Omental fat pad (tissue), 4 donors: ENCODE results near the gene ACAP2. TPM values are rescaled to one million over a fixed set of nuclear protein-coding genes. Genes with fewer than 3 reads are reported as not detected.
"Not testable (repeated sequence)": the region's sequence is repeated elsewhere in the genome, so short reads cannot be mapped to it uniquely, and the experiment has no call there.

Experiments used
- ATAC-seq: fragments of 150-250 bp; one replicate; pipeline ENCODE4 v1.9.1; 2016; ENCODE audit warnings: mild to moderate bottlenecking, moderate library complexity; ENCODE audit not compliant: low FRiP score
- DNase-seq: peaks from one replicate; pipeline ENCODE4 v3.0.0-alpha.2; 2019; ENCODE audit warnings: low spot score
- total RNA-seq, 4 donors: library from RNA; depleted of rRNA; stranded (reverse); fragments of >200 nt; gene quantifications; one replicate each; pipeline ENCODE4 v1.1.0, GENCODE V29; 2016
- TF ChIP-seq, protein P1 (sequence below), 3 donors: fragments of 450-650 bp; IDR thresholded peaks; one replicate each; pipeline ENCODE4 v1.5.1; 2016 to 2017; ENCODE audit warnings: antibody characterized with exemption in 3 of 3, mild to moderate bottlenecking in 3 of 3, moderate library complexity in 2 of 3

Gene ACAP2
- total RNA-seq, 4 donors from 2014 or later: 41.6 to 76.1 (median 44.5) TPM

DNA sequence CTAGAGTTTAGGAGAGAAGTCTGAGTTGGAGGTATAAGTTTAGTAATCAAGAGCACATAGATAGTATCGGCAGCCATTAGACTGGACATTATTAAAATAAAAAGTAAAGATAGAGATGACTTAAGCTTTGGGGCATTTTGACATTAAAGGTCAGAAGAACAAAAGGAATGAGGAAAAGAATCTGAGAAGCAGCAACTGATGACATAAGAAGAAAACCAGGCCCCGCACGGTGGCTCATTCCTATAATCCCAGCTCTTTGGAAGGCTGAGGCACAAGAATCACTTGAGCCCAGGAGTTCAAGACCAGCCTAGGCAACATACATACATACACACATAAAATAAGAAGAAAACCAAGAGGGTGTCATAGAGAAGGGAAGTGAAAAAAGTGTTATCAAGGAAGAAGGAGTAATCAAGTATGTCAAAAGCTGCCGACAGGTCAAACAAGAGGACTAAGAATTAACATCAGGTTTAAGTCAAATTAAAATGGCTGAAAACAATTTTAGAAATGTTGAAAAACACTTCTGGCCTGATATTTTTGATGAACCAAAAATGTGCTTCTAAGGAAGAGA, 38.9 kb downstream of the ACAP2 start:
- no peak for ATAC-seq
- TF ChIP-seq, protein P1, sequence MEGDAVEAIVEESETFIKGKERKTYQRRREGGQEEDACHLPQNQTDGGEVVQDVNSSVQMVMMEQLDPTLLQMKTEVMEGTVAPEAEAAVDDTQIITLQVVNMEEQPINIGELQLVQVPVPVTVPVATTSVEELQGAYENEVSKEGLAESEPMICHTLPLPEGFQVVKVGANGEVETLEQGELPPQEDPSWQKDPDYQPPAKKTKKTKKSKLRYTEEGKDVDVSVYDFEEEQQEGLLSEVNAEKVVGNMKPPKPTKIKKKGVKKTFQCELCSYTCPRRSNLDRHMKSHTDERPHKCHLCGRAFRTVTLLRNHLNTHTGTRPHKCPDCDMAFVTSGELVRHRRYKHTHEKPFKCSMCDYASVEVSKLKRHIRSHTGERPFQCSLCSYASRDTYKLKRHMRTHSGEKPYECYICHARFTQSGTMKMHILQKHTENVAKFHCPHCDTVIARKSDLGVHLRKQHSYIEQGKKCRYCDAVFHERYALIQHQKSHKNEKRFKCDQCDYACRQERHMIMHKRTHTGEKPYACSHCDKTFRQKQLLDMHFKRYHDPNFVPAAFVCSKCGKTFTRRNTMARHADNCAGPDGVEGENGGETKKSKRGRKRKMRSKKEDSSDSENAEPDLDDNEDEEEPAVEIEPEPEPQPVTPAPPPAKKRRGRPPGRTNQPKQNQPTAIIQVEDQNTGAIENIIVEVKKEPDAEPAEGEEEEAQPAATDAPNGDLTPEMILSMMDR (IDR thresholded peaks at IDR 0.05): no peak
- DNase-seq: no peak

- DNase-seq (no peak), ATAC-seq (no peak)
- TF ChIP-seq, protein P1 (IDR thresholded peaks at IDR 0.05): no peak
These were observed 39.6 kb downstream of the ACAP2 start for GRCh38 chr3:195403244-195403643.

GRCh38 chr3:195401943-195402342, 40.9 kb downstream of the ACAP2 start:
- ATAC-seq (no peak), DNase-seq (no peak)
- TF ChIP-seq, protein P1 (IDR thresholded peaks at IDR 0.05): no peak

- not testable (repeated sequence) for ATAC-seq, DNase-seq
These were observed 44.4 kb downstream of the ACAP2 start for GRCh38 chr3:195398460-195398859.

DNA sequence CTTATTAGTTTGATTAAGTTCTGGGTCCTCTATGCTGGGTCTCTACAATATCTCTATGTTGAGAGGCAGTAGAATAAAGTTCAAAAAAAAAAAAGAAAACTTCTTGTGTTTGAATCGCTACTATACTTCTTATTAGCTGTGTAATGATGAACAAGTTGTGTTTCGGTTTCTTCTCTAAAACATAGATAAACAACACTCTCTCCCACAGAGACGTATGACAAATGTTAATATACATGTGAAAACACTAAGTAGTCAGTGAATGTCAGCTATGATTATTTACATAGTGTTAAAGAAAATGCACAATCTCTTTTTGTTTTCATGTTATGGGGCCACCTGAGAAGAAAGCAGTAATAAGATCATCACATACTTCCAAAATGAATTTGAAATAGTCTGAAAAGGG, 45.3 kb downstream of the ACAP2 start:
- TF ChIP-seq, protein P1 (IDR thresholded peaks at IDR 0.05): no peak
- no peak for DNase-seq
- no peak for ATAC-seq

DNA sequence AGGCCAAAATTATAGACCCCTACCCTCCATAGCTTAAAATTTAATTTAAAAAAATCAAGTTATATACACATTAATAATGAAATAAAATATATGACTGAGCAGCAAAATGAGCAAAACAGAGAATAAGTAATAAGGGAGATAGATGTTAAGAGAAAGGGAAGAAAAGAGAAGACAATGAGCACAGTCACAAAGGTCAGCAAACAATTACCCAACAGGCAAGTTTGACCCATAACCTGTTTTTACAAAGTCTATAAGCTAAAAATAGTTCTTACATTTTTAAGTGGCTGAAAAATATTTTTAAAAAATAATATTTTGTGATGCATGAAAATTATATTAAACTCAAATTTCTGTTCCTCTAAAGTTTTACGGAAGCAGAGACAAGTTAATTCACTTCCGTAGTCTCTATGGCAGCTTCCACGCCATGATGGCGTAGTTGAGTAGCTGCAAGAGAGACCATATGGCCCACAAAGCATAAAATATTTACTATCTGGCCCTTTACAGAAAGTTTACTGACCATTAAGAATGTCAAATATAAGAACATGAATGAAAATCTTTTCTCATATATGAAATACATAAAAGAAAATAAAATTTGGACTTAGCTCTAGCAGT, 47.5 kb downstream of the ACAP2 start:
- no peak for DNase-seq
- no peak for ATAC-seq
- TF ChIP-seq, protein P1 (IDR thresholded peaks at IDR 0.05): no peak

- DNase-seq (no peak), ATAC-seq (no peak)
- TF ChIP-seq, protein P1 (IDR thresholded peaks at IDR 0.05): no peak
These were observed 48.1 kb downstream of the ACAP2 start for GRCh38 chr3:195394700-195395099.
